ENCODE measurements around the gene ACAP3.
"Not testable (repeated sequence)": the region's sequence is repeated elsewhere in the genome, so short reads cannot be mapped to it uniquely, and the experiment has no call there.

The ACAP3 gene

DNA sequence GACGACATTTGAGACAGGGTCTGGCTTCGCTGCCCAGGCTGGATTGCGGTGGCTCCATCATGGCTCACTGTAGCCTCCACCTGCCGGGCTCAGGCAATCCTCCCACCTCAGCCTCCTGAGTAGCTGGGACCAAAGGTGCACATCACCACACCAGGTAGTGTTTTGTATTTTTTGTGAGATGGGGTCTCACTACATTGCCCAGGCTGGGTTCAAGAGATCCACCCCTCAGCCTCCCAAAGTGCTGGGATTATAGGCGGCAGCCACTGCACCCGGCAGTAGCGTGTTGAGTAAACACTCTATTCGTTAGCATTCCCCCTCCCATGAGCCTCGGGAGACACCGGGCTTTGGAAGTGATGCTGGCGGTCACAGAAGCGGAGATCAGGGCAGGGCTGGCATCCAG, 54.4 kb downstream of the ACAP3 start:
- H3K4me3 ChIP-seq (ENCODE audit: low read depth, low read length): no peak overlapping the region
- TF ChIP-seq, protein P1, sequence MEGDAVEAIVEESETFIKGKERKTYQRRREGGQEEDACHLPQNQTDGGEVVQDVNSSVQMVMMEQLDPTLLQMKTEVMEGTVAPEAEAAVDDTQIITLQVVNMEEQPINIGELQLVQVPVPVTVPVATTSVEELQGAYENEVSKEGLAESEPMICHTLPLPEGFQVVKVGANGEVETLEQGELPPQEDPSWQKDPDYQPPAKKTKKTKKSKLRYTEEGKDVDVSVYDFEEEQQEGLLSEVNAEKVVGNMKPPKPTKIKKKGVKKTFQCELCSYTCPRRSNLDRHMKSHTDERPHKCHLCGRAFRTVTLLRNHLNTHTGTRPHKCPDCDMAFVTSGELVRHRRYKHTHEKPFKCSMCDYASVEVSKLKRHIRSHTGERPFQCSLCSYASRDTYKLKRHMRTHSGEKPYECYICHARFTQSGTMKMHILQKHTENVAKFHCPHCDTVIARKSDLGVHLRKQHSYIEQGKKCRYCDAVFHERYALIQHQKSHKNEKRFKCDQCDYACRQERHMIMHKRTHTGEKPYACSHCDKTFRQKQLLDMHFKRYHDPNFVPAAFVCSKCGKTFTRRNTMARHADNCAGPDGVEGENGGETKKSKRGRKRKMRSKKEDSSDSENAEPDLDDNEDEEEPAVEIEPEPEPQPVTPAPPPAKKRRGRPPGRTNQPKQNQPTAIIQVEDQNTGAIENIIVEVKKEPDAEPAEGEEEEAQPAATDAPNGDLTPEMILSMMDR (IDR thresholded peaks at IDR 0.05; ENCODE audit: low read depth, low read length): no peak

DNA sequence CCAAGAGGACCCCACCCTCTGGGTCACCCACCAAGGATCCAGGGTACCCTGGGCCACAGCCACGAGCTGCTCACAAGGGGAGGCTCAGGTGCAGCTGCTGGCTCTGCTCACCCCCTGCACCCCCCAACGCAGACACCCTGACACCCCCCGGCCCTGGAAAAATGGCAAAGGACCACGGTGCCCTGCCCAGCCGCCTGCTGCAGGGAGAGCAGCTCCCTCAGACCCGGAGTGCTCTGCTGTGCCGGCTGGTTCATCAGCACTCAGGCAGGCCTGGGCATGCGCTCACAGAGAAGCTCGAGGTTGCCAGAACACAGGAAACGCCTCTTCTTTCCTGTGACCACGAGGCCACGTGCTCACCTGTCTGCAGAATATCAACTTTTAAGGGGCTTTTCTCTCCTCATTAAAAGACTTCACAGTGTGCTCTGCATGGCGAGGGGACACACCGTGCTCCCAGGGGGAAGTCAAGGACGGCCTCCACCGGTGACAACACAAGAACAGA, 56.9 kb downstream of the ACAP3 start:
- TF ChIP-seq, protein P1 (IDR thresholded peaks at IDR 0.05; ENCODE audit: low read depth, low read length): no peak
- H3K4me3 ChIP-seq (ENCODE audit: low read depth, low read length): no peak overlapping the region

DNA sequence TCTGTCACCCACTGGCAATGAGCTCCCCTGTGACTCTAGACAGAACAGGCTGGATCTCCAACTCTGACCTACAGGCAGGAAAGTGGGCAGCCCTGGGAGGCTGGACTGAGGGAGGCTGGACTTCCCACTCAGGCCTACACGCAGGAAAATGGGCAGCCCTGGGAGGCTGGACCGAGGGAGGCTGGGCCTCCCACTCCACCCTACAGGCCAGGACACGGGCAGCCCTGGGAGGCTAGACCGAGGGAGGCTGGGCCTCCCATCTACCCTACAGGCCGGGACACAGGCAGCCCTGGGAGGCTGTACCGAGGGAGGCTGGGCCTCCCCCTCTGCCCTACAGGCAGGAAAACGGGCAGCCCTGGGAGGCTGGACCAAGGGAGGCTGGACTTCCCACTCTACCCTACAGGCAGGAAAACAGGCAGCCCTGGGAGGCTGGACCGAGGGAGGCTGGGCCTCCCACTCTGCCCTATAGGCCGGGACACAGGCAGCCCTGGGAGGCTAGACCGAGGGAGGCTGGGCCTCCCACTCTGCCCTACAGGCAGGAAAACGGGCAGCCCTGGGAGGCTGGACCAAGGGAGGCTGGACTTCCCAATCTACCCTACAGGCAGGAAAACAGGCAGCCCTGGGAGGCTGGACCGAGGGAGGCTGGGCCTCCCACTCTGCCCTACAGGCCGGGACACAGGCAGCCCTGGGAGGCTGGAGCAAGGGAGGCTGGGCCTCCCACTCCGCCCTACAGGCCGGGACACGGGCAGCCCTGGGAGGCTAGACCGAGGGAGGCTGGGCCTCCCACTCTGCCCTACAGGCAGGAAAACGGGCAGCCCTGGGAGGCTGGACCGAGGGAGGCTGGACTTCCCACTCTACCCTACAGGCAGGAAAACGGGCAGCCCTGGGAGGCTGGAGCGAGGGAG, 59.5 kb downstream of the ACAP3 start:
- not testable (repeated sequence) for H3K4me3 ChIP-seq (ENCODE audit: low read depth, low read length)

DNA sequence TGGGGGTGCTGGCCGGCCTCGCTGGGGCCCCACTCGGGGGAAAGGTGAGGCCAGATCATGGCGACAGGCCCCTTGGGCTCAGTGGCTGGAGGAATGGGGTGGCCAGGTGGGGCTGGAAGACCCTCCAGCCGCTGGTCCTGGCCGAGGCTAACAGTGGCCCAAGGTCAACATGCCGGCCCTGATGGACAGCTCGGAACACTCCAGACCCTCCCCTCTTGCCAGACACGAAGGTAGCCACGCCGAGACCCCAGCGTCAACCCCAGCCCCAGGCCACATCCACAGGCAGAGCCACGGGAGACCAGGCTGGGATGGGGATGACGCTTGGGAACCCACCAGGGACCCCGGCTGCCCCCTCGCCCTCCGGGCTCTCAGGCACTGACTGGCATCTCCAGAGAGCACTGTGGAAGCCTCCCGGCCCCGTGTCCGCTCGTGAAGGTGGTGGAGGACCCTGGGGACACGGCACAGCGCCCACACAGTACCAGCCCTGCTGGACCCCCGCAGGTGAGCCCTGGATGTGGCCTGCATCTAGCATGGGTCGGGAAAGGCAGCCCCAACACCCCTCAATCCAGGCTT, 60.3 kb downstream of the ACAP3 start:
- H3K4me3 ChIP-seq (ENCODE audit: low read depth, low read length): no peak overlapping the region

DNA sequence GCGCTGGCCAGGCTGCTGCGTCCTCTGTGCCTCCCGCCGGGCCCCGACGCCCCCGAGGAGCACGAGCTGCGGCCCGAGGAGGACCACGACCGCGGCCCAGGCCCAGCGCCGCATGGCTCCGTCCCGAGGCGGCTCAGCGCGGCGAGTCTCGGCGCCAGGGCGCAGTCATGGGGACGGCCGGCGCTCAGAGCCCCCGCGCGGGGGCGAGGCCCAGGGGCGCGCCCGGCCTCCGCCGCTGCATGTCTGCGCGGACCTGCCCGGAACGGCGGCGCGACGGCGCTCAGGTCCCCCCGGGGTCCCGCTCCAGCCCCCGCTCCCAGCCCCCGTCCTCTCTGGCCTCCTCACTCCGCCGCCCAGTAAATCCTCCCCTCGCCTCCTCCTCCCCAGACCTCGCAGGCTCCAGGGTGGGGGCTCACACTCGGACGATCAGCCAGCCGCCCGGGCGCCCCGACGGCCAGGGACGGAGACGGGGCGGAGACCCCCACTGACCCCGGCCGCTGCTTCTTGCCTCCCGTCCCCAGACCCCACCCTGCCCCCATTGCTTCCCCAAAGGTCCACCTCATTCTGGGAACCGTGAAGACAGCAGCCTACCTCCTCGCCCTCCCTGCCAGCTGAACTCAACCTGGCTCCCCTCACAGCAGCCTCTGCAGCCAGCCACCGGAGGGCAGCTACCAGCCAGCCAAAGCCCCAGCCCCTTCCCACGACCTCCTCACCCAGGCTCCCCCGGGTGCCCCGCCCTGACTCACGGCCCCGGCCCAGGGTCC, 61.0 kb downstream of the ACAP3 start, which contains the start of gene C1QTNF12:
Gene C1QTNF12 (minus strand): TSS at position 146 of the 764 bp plus-strand sequence. CDS start 32 bp downstream, at position 114.
- no peak within 1 kb of the TSS for H3K4me3 ChIP-seq (ENCODE audit: low read depth, low read length)
- TF ChIP-seq, protein P1 (IDR thresholded peaks at IDR 0.05; ENCODE audit: low read depth, low read length): no peak

More for the DNA sequence above, 60.3 kb downstream of the ACAP3 start:
- TF ChIP-seq, protein P1 (IDR thresholded peaks at IDR 0.05; ENCODE audit: low read depth, low read length): no peak

DNA sequence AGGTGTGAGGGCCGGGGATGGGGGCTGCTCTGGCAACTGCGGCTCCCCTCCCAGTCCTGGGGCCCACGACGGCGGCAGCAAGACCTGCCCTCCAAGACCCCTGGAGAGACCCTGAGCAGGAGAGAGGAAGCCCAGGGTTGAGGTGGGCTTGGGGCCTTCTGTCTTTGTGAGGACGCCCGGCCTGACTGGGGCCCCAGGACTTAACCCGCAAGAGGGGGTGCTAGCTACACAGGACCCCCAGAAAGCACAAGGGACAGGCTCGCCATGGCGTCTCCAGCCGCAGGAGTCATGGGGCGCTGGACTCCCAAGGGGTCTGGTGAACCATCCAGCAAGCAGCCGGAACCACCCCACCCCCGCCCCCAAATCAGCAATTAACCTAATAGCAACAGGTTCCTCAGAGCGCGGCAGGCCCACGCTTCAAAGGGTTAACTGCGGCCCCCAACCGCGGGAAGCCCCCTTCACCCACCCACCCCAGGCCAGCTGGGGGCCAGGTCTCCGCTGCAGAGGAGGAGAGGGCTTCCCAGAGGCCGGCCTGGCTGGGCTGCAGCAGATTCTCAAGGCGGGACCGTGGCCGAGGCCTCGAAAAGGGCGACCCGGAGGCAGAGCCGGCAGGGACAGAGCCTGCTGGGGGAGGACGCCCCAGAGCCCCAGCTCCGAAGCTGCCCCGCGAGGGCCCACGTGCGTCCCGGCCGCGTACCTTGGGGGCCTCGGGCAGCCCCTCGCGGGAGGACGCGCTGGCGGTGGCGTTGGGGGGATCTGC, 61.7 kb downstream of the ACAP3 start:
- no peak overlapping the region for H3K4me3 ChIP-seq (ENCODE audit: low read depth, low read length)
- TF ChIP-seq, protein P1 (IDR thresholded peaks at IDR 0.05; ENCODE audit: low read depth, low read length): no peak
